Measurements from ENCODE around the gene AHNAK.
A peak's percentile ranks its signal among the peaks of the same experiment; 100 is the strongest.
"Not testable (repeated sequence)": the region's sequence is repeated elsewhere in the genome, so short reads cannot be mapped to it uniquely, and the experiment has no call there.

AHNAK gene

DNA sequence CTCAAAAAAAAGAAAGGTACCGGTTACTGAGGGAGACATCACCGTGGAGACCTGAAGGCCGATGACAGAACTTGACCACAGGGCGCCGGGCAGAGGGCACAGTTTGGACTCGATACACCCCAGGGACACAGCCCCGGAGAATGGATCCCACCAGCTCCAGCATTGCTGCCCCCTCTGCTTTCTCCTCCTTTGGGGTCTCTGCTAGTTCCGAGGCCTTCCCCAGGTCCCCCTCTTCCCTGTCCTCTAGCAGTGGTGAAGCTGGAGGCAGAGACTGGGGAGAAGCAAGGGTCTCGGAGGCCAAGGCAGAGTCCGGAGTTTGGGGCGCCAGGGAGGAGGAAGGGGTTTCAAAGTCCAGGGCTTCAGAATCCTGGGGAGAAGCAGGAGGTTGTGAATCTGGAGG, 31.9 kb upstream of the AHNAK start:
- peaks cover 65% of the 10 kb centered on the region for H3K36me3 ChIP-seq (replicated peaks)
- DNase-seq (ENCODE audit: low spot score in 2 of 2), result no peak
- in situ Hi-C loops (cut with MboI; ENCODE audit: low sequenced_read_pairs), result no loop called here
- H3K9me3 ChIP-seq, result no peaks in the 10 kb centered on the region
- no peak overlapping the region for H3K4me3 ChIP-seq
- peaks cover 11% of the 10 kb centered on the region for H3K4me1 ChIP-seq
- H3K27me3 ChIP-seq (ENCODE audit: low read depth), result no peaks in the 10 kb centered on the region

DNA sequence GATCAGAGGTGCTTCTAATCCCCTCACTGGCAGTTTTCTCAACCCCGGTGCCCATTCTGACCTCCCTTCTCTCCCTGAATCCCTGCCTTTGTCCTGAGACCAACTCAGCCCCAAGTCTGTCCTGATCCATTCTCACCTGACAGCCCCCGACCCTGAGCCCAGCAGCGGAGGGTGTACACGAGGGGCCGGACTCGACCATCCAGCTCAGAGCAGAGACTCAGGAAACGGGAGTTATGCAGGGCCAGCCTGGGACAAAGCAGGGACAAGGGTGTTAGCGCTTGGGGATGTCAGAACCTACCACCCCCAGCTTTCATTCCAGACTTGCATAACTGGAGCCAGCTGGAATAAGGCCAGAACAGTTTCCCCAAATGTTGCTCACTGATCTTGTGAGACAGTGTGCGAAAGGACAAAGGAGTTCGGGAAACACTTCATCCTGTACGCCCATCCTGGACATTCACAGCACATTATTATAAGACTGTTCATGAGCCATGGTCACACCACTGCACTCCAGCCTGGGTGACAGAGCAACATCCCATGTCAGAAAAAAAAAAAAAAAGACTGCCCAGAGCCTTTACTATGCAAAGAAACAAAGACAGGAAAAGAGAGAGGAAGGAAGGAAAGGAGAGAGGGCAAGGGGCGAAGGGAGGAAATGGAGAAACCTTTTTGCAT, 30.6 kb upstream of the AHNAK start:
- in situ Hi-C loops (cut with MboI; ENCODE audit: low sequenced_read_pairs), result no loop called here
- Histone ChIP-seq H3K4me1 (peaks cover 14% of the 10 kb centered on the region), H3K36me3 (replicated peaks) (peaks cover 73% of the 10 kb centered on the region), H3K4me3 (no peak overlapping the region), H3K9me3 (no peaks in the 10 kb centered on the region), H3K27me3 (ENCODE audit: low read depth) (no peaks in the 10 kb centered on the region)
- no peak for DNase-seq (ENCODE audit: low spot score in 2 of 2)

DNA sequence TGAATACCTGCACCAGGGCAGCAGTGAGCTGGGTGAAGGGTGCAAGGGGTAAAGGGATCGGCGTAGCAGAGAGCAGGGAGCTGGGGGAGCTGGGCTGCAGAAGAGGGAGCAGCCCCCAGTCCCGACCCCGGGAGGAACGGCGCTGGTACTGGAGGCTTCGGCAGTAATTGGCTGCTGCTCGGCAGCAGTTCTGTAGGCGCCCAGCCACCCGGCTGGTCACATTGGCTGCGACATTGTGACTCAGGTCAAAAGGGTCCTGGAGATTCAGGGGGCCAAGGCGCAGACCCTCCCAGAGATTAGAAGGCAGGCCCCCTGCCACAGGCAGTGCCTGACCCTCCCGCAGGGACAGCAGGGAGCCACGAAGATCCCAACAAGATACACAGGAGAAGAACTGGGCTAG, 29.2 kb upstream of the AHNAK start:
- Histone ChIP-seq H3K4me1 (peaks cover 22% of the 10 kb centered on the region), H3K4me3 (no peak overlapping the region), H3K9me3 (no peaks in the 10 kb centered on the region), H3K27me3 (ENCODE audit: low read depth) (no peaks in the 10 kb centered on the region), H3K36me3 (replicated peaks) (peaks cover 75% of the 10 kb centered on the region)
- in situ Hi-C loops (cut with MboI; ENCODE audit: low sequenced_read_pairs), result no loop called here
- DNase-seq (ENCODE audit: low spot score in 2 of 2), result no peak

DNA sequence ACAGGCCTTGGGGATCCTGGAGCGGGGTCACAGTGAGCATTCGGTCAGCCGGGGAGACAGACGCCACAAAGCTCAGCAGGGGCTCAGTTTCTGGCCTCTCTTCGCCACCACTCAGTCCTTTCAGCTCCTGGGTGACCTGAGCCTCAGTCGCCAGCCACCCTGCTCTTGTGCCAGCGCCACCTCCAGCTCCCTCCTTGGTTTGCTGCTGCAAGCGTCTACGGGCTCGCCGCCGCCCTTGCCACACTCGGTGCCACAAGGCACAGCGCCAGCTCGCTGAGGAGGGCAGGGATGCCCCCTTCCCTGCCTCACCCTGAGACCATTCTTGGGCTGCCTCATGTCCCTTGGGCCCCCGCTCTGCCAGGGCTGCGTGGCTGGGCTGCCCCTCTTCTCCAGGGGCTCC, 28.6 kb upstream of the AHNAK start:
- no peaks in the 10 kb centered on the region for H3K9me3 ChIP-seq
- H3K4me3 ChIP-seq, result peak overlapping the region; percentile 89
- H3K36me3 ChIP-seq (replicated peaks), result peaks cover 79% of the 10 kb centered on the region
- H3K27me3 ChIP-seq (ENCODE audit: low read depth), result no peaks in the 10 kb centered on the region
- DNase-seq (ENCODE audit: low spot score in 2 of 2), result no peak
- in situ Hi-C loops (cut with MboI; ENCODE audit: low sequenced_read_pairs), result no loop called here
- H3K4me1 ChIP-seq, result peaks cover 24% of the 10 kb centered on the region

DNA sequence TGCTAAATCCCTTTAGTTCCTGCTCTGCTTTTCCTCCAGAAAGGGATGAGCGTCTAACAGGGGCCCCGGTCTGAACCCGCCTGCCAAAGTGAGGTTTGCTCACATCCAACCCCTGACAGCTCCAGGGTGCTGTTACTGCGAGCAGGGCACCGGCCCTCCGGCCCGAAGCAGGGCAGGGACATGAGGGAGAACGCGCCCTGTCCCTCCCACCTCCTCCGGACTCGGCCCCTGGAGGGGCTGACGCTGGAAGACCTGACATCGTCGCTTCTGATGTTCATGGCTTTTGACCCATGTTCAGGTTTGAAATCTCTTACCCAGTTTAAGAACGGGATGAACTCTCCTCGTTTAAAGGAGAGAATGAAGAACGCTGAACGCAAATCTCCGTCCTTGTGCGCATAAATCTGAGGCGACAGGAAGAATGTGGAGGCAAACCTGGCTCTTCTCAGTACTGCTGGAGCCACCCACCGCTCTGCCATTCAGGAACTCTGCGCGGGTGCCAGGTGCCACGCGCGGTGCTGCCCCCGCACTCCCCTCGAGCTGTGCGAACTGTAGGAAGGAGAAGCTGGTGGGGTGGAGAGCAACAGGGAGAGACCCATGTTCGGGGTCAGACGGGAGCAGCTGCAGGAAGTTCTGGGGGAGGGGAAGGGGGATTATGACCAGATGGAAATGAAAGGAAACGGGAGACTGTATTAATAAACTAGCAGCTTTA, 27.9 kb upstream of the AHNAK start:
- peaks cover 82% of the 10 kb centered on the region for H3K36me3 ChIP-seq (replicated peaks)
- peak overlapping the region; percentile 89 for H3K4me3 ChIP-seq
- H3K4me1 ChIP-seq, result peaks cover 25% of the 10 kb centered on the region
- no peaks in the 10 kb centered on the region for H3K27me3 ChIP-seq (ENCODE audit: low read depth)
- no peaks in the 10 kb centered on the region for H3K9me3 ChIP-seq
- DNase-seq (ENCODE audit: low spot score in 2 of 2), result peak in 1 of 2 experiments; percentile 50
- in situ Hi-C loops (cut with MboI; ENCODE audit: low sequenced_read_pairs), result no loop called here

DNA sequence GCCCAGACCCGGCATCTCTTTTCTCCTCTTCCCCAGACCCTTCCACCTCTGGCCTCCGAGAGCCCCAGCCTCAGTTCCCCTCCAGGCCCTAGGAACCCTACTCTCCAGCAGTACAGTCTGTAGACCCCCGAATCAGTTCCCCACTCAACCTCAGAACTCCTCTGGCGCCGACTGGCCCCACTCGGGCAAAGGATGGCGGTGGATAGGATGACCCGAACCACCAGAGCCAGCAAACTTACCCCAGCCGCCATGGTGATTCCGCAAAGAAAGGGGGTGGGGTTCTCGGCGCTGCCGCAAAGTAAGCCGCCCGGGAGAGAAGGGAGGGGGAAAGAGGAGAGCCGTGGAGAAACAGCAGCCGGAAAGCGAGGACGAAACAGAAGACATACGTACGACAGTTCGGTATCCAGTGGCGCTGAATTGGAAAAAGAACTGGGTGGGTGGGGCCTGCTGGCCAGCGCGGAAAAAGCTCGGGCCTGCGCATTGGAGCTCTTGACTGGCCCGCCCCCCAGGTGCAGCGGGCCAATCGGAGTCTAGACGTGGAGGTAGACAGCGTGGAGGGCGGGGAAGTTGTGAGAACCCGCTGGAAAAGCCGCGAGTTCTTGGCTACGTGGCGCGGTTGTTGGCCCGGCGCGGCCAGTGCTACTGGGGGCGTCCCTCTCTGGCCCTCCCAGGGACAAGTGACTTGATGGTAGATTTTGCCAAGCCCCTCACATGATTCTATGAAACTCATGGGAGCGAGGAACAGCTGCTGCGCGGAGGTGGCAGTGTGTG, 27.2 kb upstream of the AHNAK start, which contains the start of gene EEF1G:
EEF1G (minus strand) TSS at position 300 of the 771 bp plus-strand sequence; CDS start at position 251, 49 bp downstream.
- H3K4me3 ChIP-seq, result peak within 1 kb of the TSS; percentile 89
- peaks cover 86% of the 10 kb centered on the region for H3K36me3 ChIP-seq (replicated peaks)

DNA sequence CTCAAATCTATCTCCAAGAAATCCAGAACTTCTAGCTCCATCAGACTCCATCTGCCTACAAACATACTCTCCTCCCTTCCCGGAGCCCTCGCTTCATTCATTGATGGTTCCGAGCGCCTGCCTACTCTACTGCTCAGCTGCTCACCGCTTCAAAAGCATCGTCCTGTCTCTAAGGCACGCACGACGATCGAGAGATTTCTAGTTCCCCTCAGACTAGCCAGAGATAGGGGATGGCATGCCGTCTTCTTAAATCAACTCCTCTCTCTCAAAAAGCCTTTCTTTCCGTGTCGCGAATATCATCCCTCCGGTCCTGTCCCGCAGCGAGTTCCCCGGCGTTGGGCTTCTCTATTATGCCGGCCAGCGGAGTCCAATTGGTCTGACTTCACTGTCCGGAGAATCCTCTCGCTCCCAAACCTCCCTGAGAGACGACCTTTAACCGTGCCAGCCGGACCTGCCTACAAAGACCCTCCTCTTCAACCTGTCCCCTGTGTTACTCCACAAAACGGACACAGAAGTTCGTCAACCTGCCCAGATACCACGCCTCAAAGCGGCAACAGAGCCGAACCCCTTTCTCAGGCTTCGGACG, 26.5 kb upstream of the AHNAK start:
- DNase-seq (ENCODE audit: low spot score in 2 of 2), result peak in 1 of 2 experiments; percentile 40
- Histone ChIP-seq H3K36me3 (replicated peaks) (peaks cover 86% of the 10 kb centered on the region), H3K4me3 (peak overlapping the region; percentile 89), H3K27me3 (ENCODE audit: low read depth) (no peaks in the 10 kb centered on the region), H3K4me1 (peaks cover 25% of the 10 kb centered on the region), H3K9me3 (no peaks in the 10 kb centered on the region)
- in situ Hi-C loops (cut with MboI; ENCODE audit: low sequenced_read_pairs), result no loop called here

More for the DNA sequence above, 27.2 kb upstream of the AHNAK start, which contains the start of gene EEF1G:
- peak; percentile 99 for DNase-seq (ENCODE audit: low spot score in 2 of 2)
- in situ Hi-C loops (cut with MboI; ENCODE audit: low sequenced_read_pairs), result no loop called here
- H3K9me3 ChIP-seq, result no peaks in the 10 kb centered on the region
- H3K4me1 ChIP-seq, result peaks cover 25% of the 10 kb centered on the region
- H3K27me3 ChIP-seq (ENCODE audit: low read depth), result no peaks in the 10 kb centered on the region

DNA sequence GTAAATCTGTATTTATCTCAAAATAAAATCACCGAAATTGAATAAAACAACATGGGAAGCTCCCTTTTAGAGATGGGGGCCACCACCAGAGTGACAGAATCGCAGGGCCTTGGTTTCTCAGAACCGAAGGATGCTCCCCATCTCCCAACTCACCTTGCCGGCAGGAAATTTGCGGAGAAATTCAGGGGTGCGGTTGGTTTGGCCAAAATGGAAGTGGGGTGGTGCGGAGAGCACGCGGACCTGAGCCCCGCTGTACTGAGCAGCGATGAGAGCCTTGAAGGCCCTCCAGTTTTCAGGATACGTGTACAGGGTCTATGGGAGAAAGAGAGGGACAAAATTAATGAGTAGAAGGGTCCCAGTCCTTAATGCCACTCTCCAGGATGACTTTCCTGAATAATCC, 25.8 kb upstream of the AHNAK start:
- H3K36me3 ChIP-seq (replicated peaks), result peaks cover 92% of the 10 kb centered on the region
- peak overlapping the region; percentile 89 for H3K4me3 ChIP-seq
- in situ Hi-C loops (cut with MboI; ENCODE audit: low sequenced_read_pairs), result no loop called here
- no peaks in the 10 kb centered on the region for H3K27me3 ChIP-seq (ENCODE audit: low read depth)
- no peaks in the 10 kb centered on the region for H3K9me3 ChIP-seq
- H3K4me1 ChIP-seq, result peaks cover 25% of the 10 kb centered on the region
- DNase-seq (ENCODE audit: low spot score in 2 of 2), result no peak

DNA sequence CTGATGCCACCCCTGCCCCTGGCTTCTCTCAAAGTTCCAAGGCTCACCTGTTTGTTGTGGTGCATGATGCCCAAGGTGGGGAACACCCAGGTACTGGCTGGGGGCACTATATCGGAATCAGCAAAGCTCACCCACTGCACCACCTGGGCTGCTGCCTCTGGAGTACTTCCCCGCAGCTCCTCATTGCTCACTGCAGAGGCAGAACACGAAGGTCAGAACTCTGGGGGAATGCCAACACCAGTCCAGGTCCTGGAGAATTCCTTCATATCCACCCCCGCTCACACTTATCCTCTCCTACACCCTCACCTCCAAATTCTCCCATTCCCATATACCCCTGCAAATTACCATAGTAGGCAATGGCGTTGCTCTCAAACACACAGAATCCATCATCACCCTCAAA, 24.9 kb upstream of the AHNAK start:
- H3K36me3 ChIP-seq (replicated peaks), result peaks cover 94% of the 10 kb centered on the region
- H3K4me1 ChIP-seq, result peaks cover 25% of the 10 kb centered on the region
- H3K27me3 ChIP-seq (ENCODE audit: low read depth); in situ Hi-C loops (cut with MboI; ENCODE audit: low sequenced_read_pairs); H3K9me3 ChIP-seq; DNase-seq (ENCODE audit: low spot score in 2 of 2): not testable (repeated sequence)
- H3K4me3 ChIP-seq, result peak overlapping the region; percentile 89

DNA sequence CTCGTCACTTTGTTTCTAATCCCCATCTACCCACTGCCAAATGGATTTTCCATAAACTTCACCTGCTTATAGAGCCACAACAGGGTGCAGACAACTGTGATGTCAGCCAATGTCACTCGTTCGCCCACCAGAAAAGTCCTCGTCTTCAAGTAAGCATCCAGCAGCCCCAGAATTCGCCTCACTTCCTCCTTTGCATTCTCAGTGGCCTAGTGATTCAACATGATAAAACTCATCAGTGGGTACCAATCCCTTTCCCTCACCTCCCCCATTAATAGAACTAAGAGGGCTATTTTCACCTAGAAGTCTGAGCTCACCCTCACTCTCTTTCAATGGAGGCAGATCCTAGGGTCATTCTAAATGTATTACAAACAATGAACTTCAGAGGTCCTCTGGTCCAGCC, 24.3 kb upstream of the AHNAK start:
- H3K9me3 ChIP-seq; in situ Hi-C loops (cut with MboI; ENCODE audit: low sequenced_read_pairs); H3K4me3 ChIP-seq; DNase-seq (ENCODE audit: low spot score in 2 of 2); H3K27me3 ChIP-seq (ENCODE audit: low read depth): not testable (repeated sequence)
- Histone ChIP-seq H3K4me1 (peaks cover 25% of the 10 kb centered on the region), H3K36me3 (replicated peaks) (peaks cover 94% of the 10 kb centered on the region)

DNA sequence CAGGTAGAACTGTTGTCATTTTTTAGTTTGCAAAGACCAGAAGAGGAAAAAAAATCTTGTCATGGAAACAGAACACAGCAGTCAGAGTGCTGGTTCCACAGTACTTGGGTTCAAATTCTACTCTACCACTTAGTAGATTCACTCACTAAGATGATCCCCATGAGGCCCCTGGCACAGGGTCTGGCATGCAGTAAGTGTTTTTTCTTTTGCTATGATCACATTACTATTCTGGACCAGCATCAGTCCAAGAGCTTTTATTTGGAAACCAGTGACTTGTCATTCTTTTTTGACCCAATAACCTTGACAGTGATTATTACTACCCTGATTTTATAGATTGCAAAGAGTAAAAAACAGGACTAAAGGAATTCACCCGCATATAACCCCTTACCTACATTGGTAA, 23.0 kb upstream of the AHNAK start:
- H3K4me3 ChIP-seq, result no peak overlapping the region
- in situ Hi-C loops (cut with MboI; ENCODE audit: low sequenced_read_pairs), result no loop called here
- peaks cover 17% of the 10 kb centered on the region for H3K4me1 ChIP-seq
- no peaks in the 10 kb centered on the region for H3K27me3 ChIP-seq (ENCODE audit: low read depth)
- H3K9me3 ChIP-seq, result no peaks in the 10 kb centered on the region
- H3K36me3 ChIP-seq (replicated peaks), result peaks cover 93% of the 10 kb centered on the region
- DNase-seq (ENCODE audit: low spot score in 2 of 2), result no peak

DNA sequence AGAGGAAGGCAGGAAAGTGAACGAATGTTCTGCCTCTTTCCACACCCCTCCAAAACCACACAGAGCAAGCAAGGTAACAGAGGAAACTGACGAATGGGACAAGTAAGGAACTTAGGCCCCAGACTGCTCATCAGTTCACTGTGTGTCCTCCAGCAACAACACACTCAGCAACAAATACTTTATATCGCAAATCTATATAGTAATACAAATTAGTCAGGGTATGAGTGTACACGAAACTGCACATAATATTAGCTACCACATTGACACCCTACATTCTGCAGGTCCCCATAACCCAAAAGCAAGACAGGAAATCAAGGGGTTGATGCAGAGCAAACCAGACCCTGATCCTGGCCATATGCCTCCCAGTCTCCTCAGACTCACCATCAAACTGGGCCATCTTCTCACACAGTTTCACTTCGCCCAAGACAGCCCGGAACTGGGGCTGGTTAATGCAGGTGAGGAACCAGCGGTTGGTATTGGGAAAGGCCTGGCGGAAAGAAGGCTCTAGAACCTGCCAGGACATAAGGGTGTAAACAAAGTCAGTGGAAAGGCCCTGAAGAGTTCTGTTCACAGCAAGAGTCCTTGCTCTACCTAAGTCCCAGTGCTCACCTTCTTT, 20.5 kb upstream of the AHNAK start:
- H3K4me1 ChIP-seq, result peaks cover 10% of the 10 kb centered on the region
- no peak overlapping the region for H3K4me3 ChIP-seq
- DNase-seq (ENCODE audit: low spot score in 2 of 2), result no peak
- no peaks in the 10 kb centered on the region for H3K9me3 ChIP-seq
- in situ Hi-C loops (cut with MboI; ENCODE audit: low sequenced_read_pairs), result no loop called here
- no peaks in the 10 kb centered on the region for H3K27me3 ChIP-seq (ENCODE audit: low read depth)
- peaks cover 98% of the 10 kb centered on the region for H3K36me3 ChIP-seq (replicated peaks)

DNA sequence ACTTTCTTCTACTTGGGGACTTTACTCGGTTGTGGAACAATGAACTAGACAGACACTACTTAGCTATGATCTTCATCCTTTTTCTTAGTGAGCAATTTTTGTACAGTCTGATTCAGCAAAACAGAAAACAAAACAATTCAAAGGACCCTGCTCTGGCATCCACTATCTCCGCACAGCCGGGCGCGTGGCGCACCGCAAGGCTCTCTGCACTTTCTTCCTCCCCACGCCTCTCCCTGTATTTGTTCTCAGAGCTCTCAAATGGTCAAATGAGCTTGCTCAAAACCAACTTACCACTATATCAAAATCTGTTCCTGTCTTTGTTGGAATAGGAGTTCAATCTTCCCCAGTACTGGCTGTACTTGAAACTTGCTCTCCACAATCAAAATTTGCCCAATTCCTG, 19.6 kb upstream of the AHNAK start:
- Histone ChIP-seq H3K4me1 (peaks cover 3% of the 10 kb centered on the region), H3K27me3 (ENCODE audit: low read depth) (no peaks in the 10 kb centered on the region), H3K36me3 (replicated peaks) (peaks cover 96% of the 10 kb centered on the region), H3K9me3 (no peaks in the 10 kb centered on the region), H3K4me3 (no peak overlapping the region)
- no peak for DNase-seq (ENCODE audit: low spot score in 2 of 2)
- in situ Hi-C loops (cut with MboI; ENCODE audit: low sequenced_read_pairs), result no loop called here

Measured in HAP-1 (cell line).